GM19043 (cell line): ENCODE measurements around the gene TOP2B.

Experiments
- ATAC-seq: cut with Tn5 transposase; IDR thresholded peaks from one replicate; pipeline ENCODE4 v1.9.1; 2021; ENCODE audit warnings: low read depth; ENCODE audit not compliant: unreplicated experiment

TOP2B gene

GRCh38 chr3:25567806-25568524 lies 96.7 kb downstream of the TOP2B start:
- ATAC-seq: no peak

- ATAC-seq: no peak
Measured at GRCh38 chr3:25567388-25567787, 97.3 kb downstream of the TOP2B start.

- ATAC-seq: no peak
Measured at GRCh38 chr3:25566358-25566920, 98.3 kb downstream of the TOP2B start.

GRCh38 chr3:25565807-25566206 lies 98.9 kb downstream of the TOP2B start:
- ATAC-seq: no peak

- ATAC-seq: no peak
Measured at GRCh38 chr3:25564075-25564474, 100.6 kb downstream of the TOP2B start.

- ATAC-seq: no peak
Measured at GRCh38 chr3:25563601-25564000, 101.1 kb downstream of the TOP2B start.

- ATAC-seq: no peak
Measured at GRCh38 chr3:25558796-25559195, 105.9 kb downstream of the TOP2B start.

- no peak for ATAC-seq
Measured at GRCh38 chr3:25558121-25558520, 106.6 kb downstream of the TOP2B start.

- no peak for ATAC-seq
Measured at GRCh38 chr3:25557694-25558093, 107.0 kb downstream of the TOP2B start.

- no peak for ATAC-seq
Measured at GRCh38 chr3:25556447-25556846, 108.3 kb downstream of the TOP2B start.

- ATAC-seq: no peak
Measured at GRCh38 chr3:25555695-25556437, 108.8 kb downstream of the TOP2B start.

- ATAC-seq: no peak
Measured at GRCh38 chr3:25554376-25554775, 110.3 kb downstream of the TOP2B start.

- ATAC-seq: no peak
Measured at GRCh38 chr3:25552251-25552650, 112.5 kb downstream of the TOP2B start.

- ATAC-seq: no peak
Measured at GRCh38 chr3:25548836-25549235, 115.9 kb downstream of the TOP2B start.

GRCh38 chr3:25547943-25548674 lies 116.6 kb downstream of the TOP2B start:
- no peak for ATAC-seq
